Endothelial cell of umbilical vein (primary cell): ENCODE results near the gene KAT8. TPM values are rescaled to one million over a fixed set of nuclear protein-coding genes. Genes with fewer than 3 reads are reported as not detected.
A peak's percentile ranks its signal among the peaks of the same experiment; 100 is the strongest.

Experiments used
- BruUV-seq: library from RNA; stranded (reverse); fragments of 400-500 nt; replicated peaks from 2 replicates; lab custom pipeline; 2021; lab: Mats Ljungman, UMichigan
- CTCF ChIA-PET: fragments of 300-600, 350-600 bp; sonication (Branson Sonifier 250); formaldehyde crosslinking; loops from one replicate; lab custom pipeline; 2021; ENCODE audit warnings: antibody characterized with exemption, inconsistent platforms; lab: Charles Lee
- POLR2A ChIA-PET: fragments of 300-600, 350-600 bp; sonication (Branson Sonifier 250); formaldehyde crosslinking; loops from one replicate; lab custom pipeline; 2021; ENCODE audit warnings: antibody characterized with exemption, inconsistent platforms; lab: Charles Lee
- DNase-seq: peaks from one replicate; pipeline ENCODE4 v3.0.0-alpha.2; 2011; ENCODE audit warnings: low read depth, low spot score
- FAIRE-seq: peaks from 2 replicates; lab custom pipeline; 2011; peaks lifted over from hg19 to GRCh38; lab: Jason Lieb, UNC
- H2AFZ ChIP-seq: 2 replicates; pipeline ENCODE4 v1.6.0; 2012; ENCODE audit warnings: low read depth, low read length, control low read depth, inconsistent platforms
- H3K27ac ChIP-seq: 2 replicates; pipeline ENCODE4 v1.5.1; 2011; ENCODE audit warnings: low read depth, mild to moderate bottlenecking, control low read depth, low read length, moderate library complexity; ENCODE audit not compliant: insufficient read depth
- H3K27me3 ChIP-seq, 2 experiments: 2 replicates each; pipeline versions ENCODE4 v1.6.0 to v1.6.1; 2011; ENCODE audit warnings: low read length in 2 of 2, mixed read lengths in 1 of 2; ENCODE audit not compliant: control insufficient read depth in 2 of 2, insufficient read depth in 2 of 2
- H3K36me3 ChIP-seq, 2 experiments: 2 replicates in 1 of 2; 3 replicates in 1 of 2; pipeline ENCODE4 v1.5.1; 2011; ENCODE audit warnings: low read length in 2 of 2, mild to moderate bottlenecking in 1 of 2, moderate library complexity in 1 of 2; ENCODE audit not compliant: control insufficient read depth in 2 of 2, insufficient read depth in 2 of 2; ENCODE audit errors: extremely low read depth in 1 of 2
- H3K4me1 ChIP-seq: 3 replicates; pipeline ENCODE4 v1.5.1; 2011; ENCODE audit warnings: mild to moderate bottlenecking, low read length; ENCODE audit not compliant: control insufficient read depth, insufficient read depth; ENCODE audit errors: extremely low read depth
- H3K4me2 ChIP-seq: 2 replicates; pipeline ENCODE4 v1.6.1; 2011; ENCODE audit warnings: low read length, control low read depth, mixed read lengths; ENCODE audit not compliant: insufficient read depth
- H3K4me3 ChIP-seq, 3 experiments: fragments of 200-600 bp in 1 of 3; sonication (generic), shearing (Covaris generic) in 1 of 3; replicated peaks in 1 of 3; 2 replicates each; pipeline ENCODE4 v1.5.1; 2011 to 2016; ENCODE audit warnings: control low read depth in 3 of 3, low read length in 3 of 3, mild to moderate bottlenecking in 2 of 3, inconsistent platforms in 1 of 3, low read depth in 1 of 3, moderate library complexity in 1 of 3; ENCODE audit not compliant: insufficient read depth in 1 of 3
- H3K79me2 ChIP-seq: 2 replicates; pipeline ENCODE4 v1.6.0; 2012; ENCODE audit warnings: low read length, inconsistent platforms; ENCODE audit not compliant: control insufficient read depth, insufficient read depth
- H3K9ac ChIP-seq: replicated peaks from 2 replicates; pipeline ENCODE3; 2011; ENCODE audit warnings: low read length, control low read depth; ENCODE audit not compliant: insufficient read depth; ENCODE audit errors: extremely low read depth
- H3K9me1 ChIP-seq: replicated peaks from 3 replicates; pipeline ENCODE4 v1.6.0; 2011; ENCODE audit warnings: mild to moderate bottlenecking, low read length; ENCODE audit not compliant: control insufficient read depth, insufficient read depth; ENCODE audit errors: extremely low read depth
- H3K9me3 ChIP-seq: replicated peaks from 2 replicates; pipeline ENCODE4 v1.5.1; 2012; ENCODE audit warnings: low read length, inconsistent platforms; ENCODE audit not compliant: control insufficient read depth, insufficient read depth
- H4K20me1 ChIP-seq: replicated peaks from 2 replicates; pipeline ENCODE3; 2011; ENCODE audit warnings: mild to moderate bottlenecking, low read length; ENCODE audit not compliant: control insufficient read depth, insufficient read depth; ENCODE audit errors: extremely low read depth
- GATA2 ChIP-seq: IDR thresholded peaks from 2 replicates; pipeline ENCODE4 v1.7.0; 2011; ENCODE audit warnings: low read depth, mild to moderate bottlenecking, moderate library complexity, mixed read lengths, low read length; ENCODE audit not compliant: insufficient read length, insufficient read depth
- JUN ChIP-seq: IDR thresholded peaks from 2 replicates; pipeline ENCODE4 v1.6.1; 2011; ENCODE audit warnings: borderline replicate concordance, low read depth; ENCODE audit not compliant: insufficient read length, insufficient read depth
- MYC ChIP-seq: IDR thresholded peaks from one replicate; pipeline ENCODE4 v1.6.1; 2011; ENCODE audit warnings: mild to moderate bottlenecking, low read depth, low read length
- POLR2A ChIP-seq: IDR thresholded peaks from 2 replicates; pipeline ENCODE4 v1.6.1; 2012; ENCODE audit warnings: low read depth, mild to moderate bottlenecking, control low read depth, low read length
- POLR2AphosphoS5 ChIP-seq: IDR thresholded peaks from 2 replicates; pipeline ENCODE4 v1.6.1; 2012; ENCODE audit warnings: low read depth, mild to moderate bottlenecking, control low read depth, low read length, moderate library complexity; ENCODE audit not compliant: insufficient read depth
- dilution Hi-C: fragments of 300-500 bp; cut with MboI; formaldehyde crosslinking; loops from one replicate; pipeline ENCODE4 v1.15.0; 2019; ENCODE audit warnings: low sequenced_read_pairs; ENCODE audit not compliant: extremely low pct_ligation_motif_present
- intact Hi-C: fragments of 100-400 bp; cut with micrococcal nuclease; formaldehyde crosslinking; loops from one replicate; pipeline ENCODE4 v1.10.0; 2022
- polyA plus RNA-seq, 4 experiments: library from polyadenylated mRNA; depleted of rRNA in 3 of 4; stranded (reverse) in 3 of 4; unstranded in 1 of 4; fragments of >200 nt; gene quantifications; 2 replicates each; pipeline versions ENCODE4 v1.2.1 to v1.2.3, GENCODE V29; 2011 to 2012; ENCODE audit warnings: missing spikeins in 1 of 4
- total RNA-seq: library from RNA; stranded (reverse); gene quantifications from 2 replicates; pipeline ENCODE4 v1.2.3, GENCODE V29; 2021

Gene KAT8
- total and polyA plus RNA-seq, 2 donors (not counting 3 experiments of a cell fraction or from before 2014, with no cell fraction given): 30.7 to 42.8 TPM

DNA sequence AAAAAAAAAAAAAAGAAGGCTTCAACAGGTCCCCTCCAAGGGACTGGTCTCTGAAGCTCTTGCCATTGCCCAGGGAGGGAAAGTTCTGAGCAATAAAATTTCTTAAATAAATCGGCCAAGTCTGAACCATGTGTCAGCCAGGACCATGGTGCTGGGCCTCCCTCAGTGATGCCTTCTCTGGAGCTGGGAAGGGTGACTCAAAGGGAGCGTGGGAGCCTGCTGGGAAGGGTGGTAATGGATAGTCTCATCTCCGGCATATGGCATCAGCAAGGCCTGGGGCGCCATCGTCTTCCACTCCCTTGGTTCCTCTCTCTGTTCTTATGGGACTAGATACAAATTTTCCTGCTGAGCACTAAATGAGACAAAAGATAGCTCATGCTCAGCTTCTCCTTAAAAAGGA, 25.1 kb upstream of the KAT8 start:
- Histone ChIP-seq H3K4me1 (peaks cover 3% of the 10 kb centered on the region), H3K79me2 (peaks cover 10% of the 10 kb centered on the region), H4K20me1 (no peaks in the 10 kb centered on the region), H3K9me1 (no peaks in the 10 kb centered on the region), H3K4me3 (no peak overlapping the region), H3K36me3 (peaks cover 2 to 6% of the 10 kb centered on the region in 2 experiments), H3K27ac (no peak overlapping the region), H2AFZ (no peak overlapping the region), H3K4me2 (no peak overlapping the region), H3K9ac (no peak overlapping the region), H3K9me3 (no peaks in the 10 kb centered on the region), H3K27me3 (no peaks in the 10 kb centered on the region)
- intact Hi-C loops: no loop called here
- TF ChIP-seq GATA2 (no peak), MYC (no peak)
- BruUV-seq: no TSS peak
- DNase-seq (no peak), FAIRE-seq (no peak)
- CTCF ChIA-PET: interaction anchor here (1.1 to 6.5 kb wide), 4 partner anchors 18 to 108 kb away, joined by 3 to 66 read pairs (median 6); partner anchors contain the start of genes HSD3B7, ZNF646 and ZNF668
- dilution Hi-C loops: no loop called here
- POLR2A ChIA-PET: interaction anchor here (0.6 kb wide), 1 partner anchor 94 kb away, joined by 3 read pairs; no protein-coding TSS in a partner anchor

DNA sequence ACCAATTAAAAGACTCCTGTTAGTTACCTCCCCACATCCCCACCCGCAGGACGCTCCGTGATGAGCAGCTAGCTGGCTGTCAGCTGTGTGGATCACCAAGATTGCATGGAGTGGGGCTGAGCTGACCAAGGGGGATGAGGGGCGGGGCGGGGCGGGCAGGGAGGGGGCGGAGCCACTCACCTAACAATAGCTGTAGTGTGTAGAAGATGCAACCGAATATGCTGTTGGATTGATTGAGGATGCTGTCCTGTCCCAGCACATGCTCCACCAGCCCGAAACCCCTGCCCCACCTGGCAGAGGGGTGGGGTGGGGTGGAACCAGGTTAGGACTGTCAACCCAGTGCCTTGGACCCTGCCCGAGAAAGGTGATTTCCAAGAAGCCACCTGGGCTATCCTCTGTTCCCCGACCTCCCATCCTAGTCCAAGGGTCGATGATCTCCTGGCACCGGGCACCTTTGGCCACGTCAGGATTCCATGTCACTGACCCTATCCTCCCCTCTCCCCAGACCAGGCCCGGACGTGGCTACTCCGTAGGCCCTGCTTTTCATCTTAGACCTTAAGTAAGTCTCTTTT, 24.2 kb upstream of the KAT8 start:
- intact Hi-C loops: no loop called here
- H3K9me3 ChIP-seq: no peaks in the 10 kb centered on the region
- peaks cover 3% of the 10 kb centered on the region for H3K4me1 ChIP-seq
- H4K20me1 ChIP-seq: no peaks in the 10 kb centered on the region
- POLR2A ChIA-PET: no interaction called here
- H3K4me2 ChIP-seq: peak overlapping the region; percentile 41
- peak; percentile 15 for FAIRE-seq
- dilution Hi-C loops: no loop called here
- no peaks in the 10 kb centered on the region for H3K9me1 ChIP-seq
- peak overlapping the region; percentile 63 for H3K9ac ChIP-seq
- H3K4me3 ChIP-seq: peak overlapping the region in 1 of 3 experiments; percentile 35
- H2AFZ ChIP-seq: no peak overlapping the region
- peaks cover 10% of the 10 kb centered on the region for H3K79me2 ChIP-seq
- H3K36me3 ChIP-seq: peaks cover 2 to 6% of the 10 kb centered on the region in 2 experiments
- CTCF ChIA-PET: interaction anchor here (0.7 to 6.5 kb wide), 7 partner anchors 19 to 248 kb away, joined by 3 to 66 read pairs (median 5); partner anchors contain the start of genes HSD3B7, KAT8, ZNF646 and ZNF668
- no TSS peak for BruUV-seq
- no peaks in the 10 kb centered on the region for H3K27me3 ChIP-seq
- TF ChIP-seq JUN: no peak
- no peak for TF ChIP-seq POLR2AphosphoS5
- no peak for TF ChIP-seq MYC
- no peak for TF ChIP-seq POLR2A
- H3K27ac ChIP-seq: no peak overlapping the region
- DNase-seq: no peak
